GM10266 (cell line): ENCODE results near the gene ACSF3.

Experiments
- DNase-seq: peaks from one replicate; pipeline ENCODE4 v3.0.0; 2012; ENCODE audit errors: extremely low spot score
- CTCF ChIP-seq: IDR thresholded peaks from 2 replicates; pipeline ENCODE4 v1.5.1; 2012; ENCODE audit warnings: mild to moderate bottlenecking, low read depth; ENCODE audit not compliant: control insufficient read depth, insufficient read depth; ENCODE audit errors: missing control alignments

Gene ACSF3

GRCh38 chr16:89122322-89122851 is 28.7 kb downstream of the ACSF3 start:
- TF ChIP-seq CTCF, result no peak
- DNase-seq, result peak; percentile 69

- TF ChIP-seq CTCF, result no peak
- no peak for DNase-seq
These were observed 29.6 kb downstream of the ACSF3 start for GRCh38 chr16:89123001-89123830.

- no peak for TF ChIP-seq CTCF
- no peak for DNase-seq
These were observed 30.1 kb downstream of the ACSF3 start for GRCh38 chr16:89123831-89124100.

GRCh38 chr16:89129378-89129777 is 35.7 kb downstream of the ACSF3 start:
- TF ChIP-seq CTCF, result no peak
- no peak for DNase-seq

- no peak for TF ChIP-seq CTCF
- no peak for DNase-seq
These were observed 36.8 kb downstream of the ACSF3 start for GRCh38 chr16:89130448-89130847.

- DNase-seq, result no peak
- TF ChIP-seq CTCF, result no peak
These were observed 38.1 kb downstream of the ACSF3 start for GRCh38 chr16:89131783-89132182.

GRCh38 chr16:89132194-89133005 is 38.7 kb downstream of the ACSF3 start:
- DNase-seq, result no peak
- TF ChIP-seq CTCF, result no peak
